GM12873 (cell line): ENCODE results near the gene CPPED1.

ENCODE experiments used
- TF ChIP-seq, protein P1 (sequence below): IDR thresholded peaks from 2 replicates; pipeline ENCODE4 v1.5.1; 2012; ENCODE audit warnings: low read depth, mild to moderate bottlenecking, moderate library complexity, low read length, control low read depth; ENCODE audit not compliant: insufficient read depth; ENCODE audit errors: missing control alignments

The CPPED1 gene

DNA sequence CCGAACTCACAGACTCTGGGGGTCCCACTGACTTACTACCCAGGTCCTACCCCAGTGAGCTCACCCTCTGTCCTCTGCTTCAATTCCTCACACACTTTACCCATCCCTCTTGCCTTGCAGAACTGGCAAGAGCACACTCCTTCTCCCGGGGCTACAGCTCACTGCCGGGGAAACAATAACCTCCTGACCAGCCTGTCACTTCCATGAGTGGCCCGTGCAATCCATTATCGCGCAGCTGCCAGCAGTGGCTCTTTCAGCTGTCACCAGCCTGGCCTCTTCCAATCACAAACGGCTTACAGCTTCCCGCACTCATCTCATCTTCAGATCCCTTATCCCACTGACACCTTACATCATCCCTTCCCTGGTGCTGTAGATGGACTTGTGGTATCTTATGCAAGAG is 79.5 kb downstream of the CPPED1 start:
- TF ChIP-seq, protein P1, sequence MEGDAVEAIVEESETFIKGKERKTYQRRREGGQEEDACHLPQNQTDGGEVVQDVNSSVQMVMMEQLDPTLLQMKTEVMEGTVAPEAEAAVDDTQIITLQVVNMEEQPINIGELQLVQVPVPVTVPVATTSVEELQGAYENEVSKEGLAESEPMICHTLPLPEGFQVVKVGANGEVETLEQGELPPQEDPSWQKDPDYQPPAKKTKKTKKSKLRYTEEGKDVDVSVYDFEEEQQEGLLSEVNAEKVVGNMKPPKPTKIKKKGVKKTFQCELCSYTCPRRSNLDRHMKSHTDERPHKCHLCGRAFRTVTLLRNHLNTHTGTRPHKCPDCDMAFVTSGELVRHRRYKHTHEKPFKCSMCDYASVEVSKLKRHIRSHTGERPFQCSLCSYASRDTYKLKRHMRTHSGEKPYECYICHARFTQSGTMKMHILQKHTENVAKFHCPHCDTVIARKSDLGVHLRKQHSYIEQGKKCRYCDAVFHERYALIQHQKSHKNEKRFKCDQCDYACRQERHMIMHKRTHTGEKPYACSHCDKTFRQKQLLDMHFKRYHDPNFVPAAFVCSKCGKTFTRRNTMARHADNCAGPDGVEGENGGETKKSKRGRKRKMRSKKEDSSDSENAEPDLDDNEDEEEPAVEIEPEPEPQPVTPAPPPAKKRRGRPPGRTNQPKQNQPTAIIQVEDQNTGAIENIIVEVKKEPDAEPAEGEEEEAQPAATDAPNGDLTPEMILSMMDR: no peak

DNA sequence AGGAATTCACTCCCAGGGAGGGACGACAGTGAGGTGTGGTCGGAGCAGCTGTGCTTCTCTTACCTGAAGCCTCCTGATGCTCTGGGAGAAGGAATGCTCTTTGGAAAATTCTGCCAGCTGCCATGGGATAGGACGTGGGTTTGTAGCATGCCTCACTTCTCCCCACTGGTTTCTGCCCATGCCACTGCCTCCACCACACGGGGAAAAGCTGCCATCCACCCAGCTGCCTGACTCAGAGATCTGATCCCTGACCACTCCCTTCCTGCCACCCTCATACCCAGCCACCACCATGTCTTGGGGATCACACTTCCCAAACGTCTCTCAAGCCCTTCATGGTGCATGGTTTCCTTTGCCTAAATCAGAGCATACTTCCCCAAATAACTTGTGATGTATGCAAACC is 80.0 kb downstream of the CPPED1 start:
- TF ChIP-seq, protein P1: no peak

DNA sequence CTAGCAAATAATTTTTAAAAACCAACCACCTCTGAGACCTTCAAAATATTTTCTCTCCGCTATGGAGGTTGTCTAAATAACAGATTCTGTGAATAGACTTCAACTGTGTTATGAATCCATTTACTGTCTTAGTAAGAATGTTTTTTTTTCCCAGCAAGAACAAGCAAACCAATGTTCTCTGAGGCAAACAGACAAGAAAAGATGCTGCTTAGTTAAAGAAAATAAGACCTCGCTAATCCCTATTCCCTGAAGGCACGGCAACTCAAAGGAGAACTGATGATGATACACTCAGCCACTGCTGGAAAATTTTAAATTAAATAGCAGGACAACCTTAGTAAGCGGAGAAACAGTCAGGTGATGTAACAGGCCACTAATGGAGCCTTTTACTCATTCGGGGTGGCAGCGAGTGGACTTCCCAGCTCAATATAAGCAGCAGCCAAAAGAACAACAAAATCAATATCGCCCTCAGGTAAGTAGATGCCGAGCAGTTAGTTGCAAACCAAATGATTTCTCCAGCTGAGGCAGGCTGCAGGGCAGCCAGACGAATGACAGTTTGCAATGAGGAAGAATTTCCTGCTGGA is 81.8 kb downstream of the CPPED1 start:
- TF ChIP-seq, protein P1: no peak

DNA sequence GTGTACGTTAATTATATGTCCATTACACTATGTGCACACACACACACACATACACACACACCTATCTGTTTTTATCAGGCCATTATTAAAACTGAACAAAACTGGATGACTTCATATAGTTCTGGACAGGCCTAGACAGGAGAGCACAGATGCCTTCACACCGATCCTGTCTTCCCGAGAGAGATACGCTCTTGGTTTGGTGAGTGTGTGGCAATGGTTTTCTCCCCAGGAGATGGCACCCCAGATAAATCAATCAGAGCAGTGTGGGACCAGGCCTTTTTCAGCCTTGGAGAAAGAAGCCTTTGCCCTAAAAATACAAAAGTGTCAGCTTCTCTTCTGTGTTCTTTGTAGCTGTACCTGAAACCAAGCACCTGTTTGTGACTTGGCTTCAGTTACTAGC is 83.7 kb downstream of the CPPED1 start:
- TF ChIP-seq, protein P1: no peak

DNA sequence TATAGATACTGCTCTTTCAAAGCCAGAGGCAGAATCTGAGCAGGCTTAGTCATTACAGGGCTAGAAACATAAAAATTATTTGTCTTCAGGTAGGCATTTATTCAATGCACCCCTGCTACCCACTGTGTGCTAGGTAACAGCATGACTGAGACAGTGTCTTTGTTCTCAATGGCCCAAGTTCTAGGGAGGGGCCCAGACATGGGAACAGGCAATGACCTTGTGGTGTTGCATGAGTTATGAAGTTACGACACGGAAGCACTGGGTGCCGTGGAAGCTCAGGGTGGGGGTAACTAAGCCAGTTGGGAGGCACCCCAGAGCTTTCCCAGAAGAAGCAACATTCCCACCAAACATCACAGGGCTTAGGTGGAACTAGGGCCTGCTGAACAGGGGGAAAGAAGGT is 87.0 kb downstream of the CPPED1 start:
- TF ChIP-seq, protein P1: no peak

DNA sequence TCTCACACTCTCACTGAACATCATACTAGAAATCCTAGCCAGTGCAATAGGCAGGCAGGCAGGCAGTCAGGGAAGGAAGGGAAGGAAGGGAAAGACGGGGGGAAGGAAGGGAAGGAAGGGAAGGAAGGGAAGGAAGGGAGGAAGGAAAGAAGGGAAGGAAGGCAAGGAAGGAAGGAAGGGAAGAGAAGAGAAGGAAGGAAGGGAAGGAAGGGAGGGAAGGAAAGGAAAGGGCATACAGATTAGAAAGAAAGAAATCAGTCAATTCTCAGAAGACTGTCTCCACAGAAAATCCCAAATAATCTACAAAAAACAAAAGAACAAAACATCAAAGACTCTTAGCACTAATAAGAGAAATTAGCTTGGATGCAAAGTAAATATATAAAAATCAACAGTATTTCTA is 93.9 kb downstream of the CPPED1 start:
- TF ChIP-seq, protein P1: no peak

DNA sequence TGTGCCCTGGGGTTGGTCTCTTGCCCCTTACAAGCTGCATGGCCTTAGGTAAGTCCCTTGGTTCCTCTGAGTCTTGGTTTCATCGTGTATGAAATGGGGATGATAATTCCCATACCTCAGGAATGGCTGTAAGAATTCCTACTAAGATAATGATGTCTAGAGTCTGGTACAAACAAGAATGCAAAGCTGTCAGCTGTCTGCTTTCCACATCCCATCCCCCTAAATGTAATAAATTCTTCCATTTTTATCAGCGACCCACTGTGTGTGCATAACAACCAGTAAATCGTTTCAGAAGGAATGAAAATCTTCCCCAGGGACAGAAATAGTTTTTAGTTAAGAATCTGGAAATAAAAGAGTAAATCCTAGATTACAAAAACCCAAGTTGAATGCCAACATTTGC is 95.4 kb downstream of the CPPED1 start:
- TF ChIP-seq, protein P1: no peak
